ENCODE measurements around the gene RAB20.
"Not testable (repeated sequence)": the region's sequence is repeated elsewhere in the genome, so short reads cannot be mapped to it uniquely, and the experiment has no call there.

RAB20 gene

DNA sequence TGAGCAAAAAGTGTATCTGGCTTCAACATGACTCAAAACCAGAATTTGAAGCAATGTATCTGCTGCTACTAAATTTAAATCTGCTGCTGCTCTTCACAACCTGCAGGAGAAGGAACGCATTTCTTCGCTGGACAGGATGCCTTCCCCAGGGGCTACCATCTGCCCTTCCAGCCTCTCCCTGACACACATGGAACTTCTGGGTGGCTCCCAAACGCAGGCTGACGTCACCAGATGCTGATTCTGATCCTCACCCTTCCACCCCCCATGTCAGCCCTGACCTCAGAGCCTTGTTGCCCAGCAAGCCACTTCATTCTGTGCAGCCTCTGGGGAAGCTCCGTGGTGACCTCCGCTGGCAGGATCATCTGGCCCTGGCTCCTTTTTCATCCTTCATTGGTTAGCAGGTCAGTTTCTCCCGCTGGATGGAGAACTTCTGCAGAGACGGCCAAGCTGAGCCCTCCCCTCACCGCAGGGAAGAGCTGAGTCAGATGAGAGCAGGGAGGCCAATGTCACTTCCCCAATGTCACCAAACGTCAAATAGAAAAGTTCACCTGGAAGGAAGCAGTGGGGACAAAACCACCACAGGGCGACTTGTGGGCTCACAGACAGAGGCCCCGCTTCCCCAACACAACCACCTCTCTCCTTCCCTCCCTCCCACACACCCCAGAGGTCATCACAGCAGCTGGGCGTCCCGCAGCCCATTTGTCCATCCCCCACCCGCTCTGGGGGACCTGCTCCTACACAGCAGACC is 14.0 kb upstream of the RAB20 start:
- DNase-seq (ENCODE audit: low read depth in 2 of 2, low spot score in 1 of 2), result no peak

DNA sequence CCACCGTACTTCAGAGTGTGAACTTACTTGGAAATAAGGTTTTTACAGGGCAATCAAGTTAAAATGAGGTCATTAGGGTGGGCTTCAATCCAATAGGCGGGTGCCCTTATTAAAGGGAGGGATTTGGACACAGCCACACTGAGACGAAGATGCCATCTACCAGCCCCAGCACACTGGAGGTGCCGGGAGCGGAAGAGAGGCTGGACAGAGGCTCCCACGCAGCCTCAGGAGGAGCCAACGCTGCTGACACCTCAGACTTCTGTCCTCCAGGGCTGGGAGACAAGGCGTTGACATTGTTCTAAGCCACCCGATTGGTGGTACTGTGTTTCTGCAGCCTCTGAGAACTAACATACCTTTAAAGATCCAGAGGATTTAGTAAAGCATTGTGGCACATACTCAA is 12.6 kb upstream of the RAB20 start:
- no peak for DNase-seq (ENCODE audit: low read depth in 2 of 2, low spot score in 1 of 2)

DNA sequence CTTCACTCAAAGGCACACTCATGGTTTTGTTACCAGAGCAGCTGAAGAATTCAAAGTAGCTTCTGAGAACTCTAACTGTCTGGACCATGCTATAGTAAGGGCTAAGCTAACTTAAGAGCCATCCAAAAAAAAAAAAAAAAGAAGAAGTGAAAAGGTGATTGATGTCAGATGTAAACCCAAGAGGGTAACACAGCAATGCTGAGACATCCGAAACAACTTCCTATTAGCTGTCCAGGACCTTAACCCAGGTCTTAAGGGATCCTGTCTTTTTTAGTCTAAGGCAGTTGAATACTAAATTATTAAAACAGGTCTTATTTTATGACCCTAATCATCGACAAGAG is 11.2 kb upstream of the RAB20 start:
- DNase-seq (ENCODE audit: low read depth in 2 of 2, low spot score in 1 of 2), result no peak

DNA sequence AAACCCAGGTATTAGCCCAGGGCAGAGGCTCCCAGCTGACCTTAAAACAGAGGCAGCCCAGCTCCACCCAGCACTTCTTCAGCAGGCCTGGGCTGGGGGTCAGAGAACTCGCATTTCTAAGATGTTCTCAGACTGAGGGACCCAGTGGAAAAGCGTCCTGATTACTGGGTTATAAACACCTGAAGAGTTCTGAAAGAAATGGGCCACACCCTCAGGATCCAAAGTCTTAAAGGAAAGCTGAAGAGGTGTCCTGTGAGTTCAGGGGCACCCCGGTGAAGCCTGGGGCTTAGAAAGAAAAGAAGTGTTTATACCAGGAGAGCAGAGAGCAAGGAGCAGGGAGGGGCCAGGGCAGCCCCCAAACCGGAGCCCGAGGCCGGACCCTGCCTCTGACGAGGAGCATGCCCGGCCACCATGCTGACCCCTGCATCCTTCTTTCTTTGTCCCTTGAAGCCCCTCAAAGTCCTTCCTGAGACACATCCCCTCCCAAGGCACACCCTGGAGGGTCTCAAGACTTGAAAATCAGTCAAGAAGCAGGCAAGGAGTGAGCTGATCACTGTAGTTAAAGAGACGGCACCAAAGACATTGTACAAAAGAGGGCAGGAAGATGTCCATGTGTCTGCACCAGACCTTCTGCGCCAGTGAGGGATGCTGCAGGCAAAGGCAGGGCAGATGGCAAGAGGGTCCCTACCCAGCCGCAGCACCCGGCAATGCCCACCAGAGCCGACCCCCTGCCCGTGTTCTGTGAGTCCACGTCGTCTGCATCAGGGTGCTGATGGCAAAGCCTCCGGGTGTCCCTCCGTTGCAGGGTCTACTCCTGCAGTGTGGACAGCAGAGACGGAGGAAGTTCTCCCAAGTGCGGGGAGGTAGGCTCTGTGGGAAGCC is 10.6 kb upstream of the RAB20 start:
- DNase-seq (ENCODE audit: low read depth in 2 of 2, low spot score in 1 of 2), result no peak

DNA sequence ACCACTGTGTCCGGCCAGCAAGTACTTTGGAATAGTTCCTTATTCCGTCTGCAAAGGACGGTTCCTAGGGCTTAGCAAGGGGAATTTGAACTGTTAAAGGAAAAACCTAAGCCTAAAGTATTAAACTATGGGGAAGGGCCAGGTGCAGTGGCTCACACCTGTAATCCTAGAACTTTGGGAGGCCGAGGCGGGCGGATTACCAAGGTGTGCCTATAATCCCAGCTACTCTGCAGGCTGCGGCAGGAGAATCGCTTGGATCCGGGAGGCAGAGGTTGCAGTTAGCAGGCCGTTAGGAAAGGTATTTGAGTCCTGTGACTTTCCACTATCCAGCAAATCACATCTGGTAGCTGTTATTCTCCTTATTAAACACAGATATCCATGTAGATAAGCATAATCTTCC is 9.4 kb upstream of the RAB20 start:
- DNase-seq (ENCODE audit: low read depth in 2 of 2, low spot score in 1 of 2), result no peak

DNA sequence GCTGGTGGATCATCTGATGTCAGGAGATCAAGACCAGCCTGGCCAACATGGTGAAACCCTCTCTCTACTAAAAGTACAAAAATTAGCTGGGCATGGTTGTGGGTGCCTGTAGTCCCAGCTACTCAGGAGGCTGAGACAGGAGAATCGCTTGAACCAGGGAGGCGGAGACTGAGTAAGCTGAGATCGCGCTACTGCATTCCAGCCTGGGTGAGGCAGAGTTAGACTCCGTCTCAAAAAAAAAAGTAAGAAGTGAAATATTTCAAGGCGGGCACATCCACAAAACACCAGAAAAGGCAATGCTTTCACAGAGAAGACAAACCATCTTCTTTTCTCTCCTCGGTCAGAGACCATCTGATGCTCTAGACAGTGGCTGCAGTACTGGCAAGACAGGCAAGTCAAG is 8.4 kb upstream of the RAB20 start:
- DNase-seq (ENCODE audit: low read depth in 2 of 2, low spot score in 1 of 2), result not testable (repeated sequence)

DNA sequence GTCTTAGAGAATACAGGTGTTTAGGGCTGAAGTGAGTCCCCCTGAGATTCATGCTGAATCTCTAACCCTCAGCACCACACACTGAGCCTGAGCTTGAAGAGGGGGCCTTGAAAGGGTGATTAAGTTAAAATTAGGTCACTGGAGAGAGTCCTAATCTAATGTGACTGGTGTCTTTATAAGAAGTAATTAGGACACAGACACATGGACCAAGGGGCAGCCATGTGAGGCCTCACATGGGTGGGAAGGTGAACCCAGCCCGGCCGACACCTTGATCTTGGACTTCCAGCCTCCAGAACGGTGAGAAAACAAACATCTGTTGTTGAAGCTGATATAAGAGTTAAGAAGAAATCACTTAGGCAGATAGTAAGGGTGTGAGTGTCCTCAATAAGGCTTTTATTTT is 7.1 kb upstream of the RAB20 start:
- DNase-seq (ENCODE audit: low read depth in 2 of 2, low spot score in 1 of 2), result no peak

DNA sequence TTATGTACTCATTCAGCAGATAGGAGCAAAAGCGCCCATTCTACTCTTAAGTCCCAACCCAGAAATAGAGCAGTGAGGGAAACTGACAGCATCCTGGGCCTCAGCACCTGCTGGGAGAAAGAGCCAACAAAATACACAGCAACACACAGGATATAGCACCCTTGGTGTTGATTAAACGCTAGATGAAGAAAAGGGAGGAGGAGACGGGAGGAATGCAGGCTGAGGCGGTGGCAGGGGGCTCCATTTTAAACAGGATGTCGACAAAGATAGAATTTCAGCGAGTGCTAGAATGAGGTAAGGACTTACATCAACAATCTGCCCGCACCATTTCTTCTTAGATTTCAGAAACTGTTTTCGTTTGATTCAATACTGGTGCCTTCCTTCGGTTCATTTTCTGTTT is 4.6 kb upstream of the RAB20 start:
- no peak for DNase-seq (ENCODE audit: low read depth in 2 of 2, low spot score in 1 of 2)

DNA sequence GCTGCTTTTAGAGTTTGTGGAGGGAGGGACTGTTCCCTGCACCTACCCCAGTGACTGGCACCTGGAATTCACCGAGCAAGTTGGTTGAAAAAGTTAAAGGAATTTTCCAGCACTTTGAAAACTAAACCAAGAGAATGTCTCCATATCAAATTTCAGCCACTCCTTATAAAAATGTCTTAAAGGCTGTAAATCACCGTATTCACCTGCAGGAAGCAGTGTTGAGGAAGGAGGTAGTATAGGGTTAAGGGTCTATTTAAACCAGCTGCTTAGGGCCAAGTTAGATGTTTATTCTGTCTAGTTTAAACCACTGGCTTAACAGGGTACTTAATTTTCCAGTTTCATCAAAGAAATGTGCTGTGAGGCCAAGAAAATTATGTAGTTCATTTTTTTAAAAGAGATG is 3.8 kb upstream of the RAB20 start:
- no peak for DNase-seq (ENCODE audit: low read depth in 2 of 2, low spot score in 1 of 2)

DNA sequence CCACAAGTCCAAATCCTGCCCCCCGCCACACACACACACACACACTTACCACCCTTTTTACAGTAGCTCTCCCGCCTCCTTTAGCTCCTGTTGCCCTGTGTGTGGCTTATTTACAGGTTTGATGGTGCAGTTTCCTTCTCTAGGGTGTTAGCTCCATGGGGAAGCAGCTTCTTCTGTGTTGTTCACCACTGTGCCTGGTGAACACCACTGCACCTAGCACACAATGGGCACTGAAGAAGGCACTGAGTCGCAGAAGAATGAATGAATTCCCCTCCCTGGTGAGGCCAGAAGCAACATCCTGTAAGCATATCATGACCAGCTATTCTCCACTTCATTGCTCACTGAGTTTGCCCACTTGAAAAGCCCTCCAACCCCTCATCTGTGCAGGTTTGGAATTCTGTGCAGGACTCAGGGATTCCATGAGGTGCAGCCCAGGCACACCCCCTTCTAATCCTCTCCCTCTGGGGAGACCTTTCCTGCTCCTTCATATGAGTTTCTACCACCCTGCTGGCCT is 3.0 kb upstream of the RAB20 start:
- DNase-seq (ENCODE audit: low read depth in 2 of 2, low spot score in 1 of 2), result no peak

DNA sequence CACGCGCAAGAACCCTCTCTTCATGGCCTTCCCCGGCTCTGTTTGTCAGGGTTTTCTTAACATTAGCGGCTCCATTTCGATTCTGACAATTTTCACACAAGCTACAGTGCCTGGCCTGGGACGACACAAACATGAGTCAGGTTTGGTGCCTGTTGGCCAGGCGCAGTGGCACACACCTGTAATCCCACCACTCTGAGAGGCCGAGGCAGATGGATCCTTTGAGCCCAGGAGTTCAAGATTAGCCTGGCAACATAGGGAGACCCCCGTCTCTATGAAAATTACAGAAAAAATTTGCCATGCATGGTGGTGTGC is 1.9 kb upstream of the RAB20 start:
- no peak for DNase-seq (ENCODE audit: low read depth in 2 of 2, low spot score in 1 of 2)

DNA sequence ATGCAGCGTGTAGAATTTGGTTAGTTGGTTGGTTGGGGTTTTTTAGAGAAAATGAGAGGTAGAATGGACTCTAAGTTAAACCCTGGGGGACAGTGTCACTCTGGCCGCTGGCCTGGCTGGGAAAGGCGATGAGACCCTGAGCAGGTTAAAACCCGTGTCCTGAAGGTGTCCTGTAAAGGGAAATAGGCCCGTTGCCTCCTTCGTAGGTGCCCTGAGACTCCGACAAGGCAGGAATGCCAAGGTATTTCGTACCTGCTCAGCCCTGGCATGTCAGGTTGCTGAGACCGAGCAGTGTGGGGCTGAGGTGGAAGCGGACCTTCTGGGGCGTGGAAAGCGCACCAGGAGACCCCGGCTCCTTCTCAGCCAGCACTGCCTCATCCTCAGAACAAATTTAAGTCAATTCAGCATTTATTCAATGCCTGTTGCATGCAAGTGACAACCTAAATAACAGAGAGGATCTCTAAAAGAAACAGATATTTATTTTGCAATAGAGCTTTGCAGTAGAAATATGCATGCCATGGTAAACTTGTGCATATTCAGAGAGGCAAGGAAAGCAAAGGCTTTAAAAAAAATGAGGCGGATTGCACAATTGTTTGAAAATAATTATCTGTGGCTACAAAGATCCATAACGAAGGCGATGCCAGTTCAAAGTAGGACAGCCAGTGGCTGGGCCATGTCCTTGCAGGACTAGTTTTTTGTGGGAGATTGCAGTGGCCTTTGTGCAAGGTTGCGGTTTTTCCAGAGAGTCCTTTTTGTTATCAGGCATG is 1.4 kb upstream of the RAB20 start:
- no peak for DNase-seq (ENCODE audit: low read depth in 2 of 2, low spot score in 1 of 2)

DNA sequence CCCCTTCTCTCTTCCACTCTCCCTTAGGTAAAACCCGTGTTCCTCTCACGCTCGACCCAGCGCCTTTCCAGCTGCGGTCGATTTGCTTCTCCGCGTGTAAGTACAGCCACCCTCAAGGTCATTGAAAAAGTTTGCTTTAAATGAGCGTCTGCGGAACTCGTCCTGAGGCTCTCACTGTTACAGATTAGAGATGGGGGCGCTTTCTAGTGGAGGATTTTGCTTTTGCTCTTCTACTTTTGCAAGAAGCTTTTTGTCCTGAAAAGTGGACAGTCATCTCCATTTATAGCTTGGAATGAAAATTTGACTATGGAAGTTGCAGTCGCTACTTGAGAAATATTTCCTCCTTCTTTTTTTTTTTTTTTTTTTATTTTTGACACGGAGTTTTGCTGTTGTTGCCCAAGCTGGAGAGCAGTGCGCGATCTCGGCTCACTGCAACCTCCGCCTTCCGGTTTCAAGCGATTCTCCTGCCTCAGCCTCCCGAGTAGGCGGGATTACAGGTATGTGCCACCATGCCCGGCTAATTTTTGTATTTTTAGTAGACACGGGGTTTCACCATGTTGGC is 595 bp upstream of the RAB20 start:
- no peak for DNase-seq (ENCODE audit: low read depth in 2 of 2, low spot score in 1 of 2)

DNA sequence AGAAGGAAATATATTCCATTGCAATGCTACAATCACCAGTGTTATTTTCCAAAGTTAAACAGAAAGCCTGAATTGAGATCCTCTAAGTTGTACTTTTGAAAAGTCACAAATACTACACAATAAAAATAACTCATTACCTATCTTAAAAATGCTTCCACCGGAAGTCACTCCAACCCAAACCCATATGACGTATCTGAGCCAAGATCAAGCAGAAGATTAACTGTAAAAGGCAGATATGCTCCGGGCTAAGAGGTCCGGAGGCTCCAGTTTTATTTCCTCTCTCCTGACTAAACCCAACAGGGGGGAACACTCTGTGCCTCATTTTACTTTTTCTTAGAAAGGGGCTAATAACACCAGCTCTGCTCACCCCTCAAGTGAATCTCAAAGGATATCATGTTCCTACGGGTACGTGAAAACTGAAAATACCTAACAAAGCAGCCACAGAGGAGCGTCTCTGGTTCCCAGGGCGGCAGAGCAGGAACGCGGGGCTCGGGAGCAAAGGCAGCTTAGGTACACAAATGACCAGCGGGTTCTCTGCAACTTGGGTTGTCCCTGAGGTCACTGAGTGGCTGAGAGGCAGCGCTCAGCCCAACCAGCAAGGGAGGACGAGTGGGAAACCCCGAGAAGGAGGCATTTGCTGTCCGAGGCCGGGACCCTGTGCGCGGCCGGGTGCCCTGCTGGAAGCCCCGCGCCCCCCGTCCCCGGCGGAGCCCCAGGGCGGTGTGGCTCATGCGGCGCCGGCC is 750 bp downstream of the RAB20 start:
- DNase-seq (ENCODE audit: low read depth in 2 of 2, low spot score in 1 of 2), result no peak

DNA sequence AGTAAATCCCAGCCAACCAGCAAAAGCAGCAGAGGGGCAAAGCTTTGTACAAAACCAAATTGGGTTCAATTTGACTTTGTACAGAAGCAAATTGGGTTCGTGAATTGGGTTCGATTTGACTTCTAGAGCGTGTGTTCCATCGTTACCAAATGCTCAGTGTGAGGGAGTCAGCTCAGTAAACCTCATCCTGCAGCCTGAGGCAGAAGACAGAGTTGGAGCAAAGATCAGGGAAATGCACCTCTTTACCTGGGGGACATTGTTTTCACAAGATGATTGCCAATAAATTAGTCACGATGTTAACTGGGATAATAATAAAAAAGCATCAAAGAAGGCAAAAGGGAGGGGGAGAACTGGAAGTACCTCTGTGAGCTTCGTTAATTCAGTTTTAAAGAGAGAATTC is 1.5 kb downstream of the RAB20 start:
- no peak for DNase-seq (ENCODE audit: low read depth in 2 of 2, low spot score in 1 of 2)

DNA sequence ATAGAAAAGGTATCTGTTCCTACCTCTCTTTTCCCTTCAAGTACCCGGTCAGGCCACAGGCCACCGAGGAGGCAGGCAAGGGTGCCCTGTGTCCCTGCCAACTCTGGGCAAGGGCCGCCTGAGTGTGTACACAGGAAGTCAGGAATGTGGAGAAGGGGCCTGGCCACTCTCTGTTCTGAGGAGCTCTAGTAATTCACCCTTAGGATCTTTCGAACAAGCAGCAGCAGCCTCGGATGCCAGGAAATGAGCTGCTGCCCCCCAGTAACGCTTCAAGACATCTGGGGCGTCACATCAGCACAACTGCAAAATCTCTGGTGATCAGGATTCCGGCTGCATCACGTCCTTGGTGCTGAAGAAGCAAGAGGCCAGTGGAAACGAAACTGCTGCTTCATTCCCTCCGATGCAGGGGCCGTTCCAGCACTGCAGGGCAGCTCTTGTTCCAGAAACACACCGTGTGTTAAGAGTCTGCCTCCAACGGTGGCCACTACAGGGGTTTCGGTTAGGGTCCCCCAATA is 2.0 kb downstream of the RAB20 start:
- DNase-seq (ENCODE audit: low read depth in 2 of 2, low spot score in 1 of 2), result no peak

DNA sequence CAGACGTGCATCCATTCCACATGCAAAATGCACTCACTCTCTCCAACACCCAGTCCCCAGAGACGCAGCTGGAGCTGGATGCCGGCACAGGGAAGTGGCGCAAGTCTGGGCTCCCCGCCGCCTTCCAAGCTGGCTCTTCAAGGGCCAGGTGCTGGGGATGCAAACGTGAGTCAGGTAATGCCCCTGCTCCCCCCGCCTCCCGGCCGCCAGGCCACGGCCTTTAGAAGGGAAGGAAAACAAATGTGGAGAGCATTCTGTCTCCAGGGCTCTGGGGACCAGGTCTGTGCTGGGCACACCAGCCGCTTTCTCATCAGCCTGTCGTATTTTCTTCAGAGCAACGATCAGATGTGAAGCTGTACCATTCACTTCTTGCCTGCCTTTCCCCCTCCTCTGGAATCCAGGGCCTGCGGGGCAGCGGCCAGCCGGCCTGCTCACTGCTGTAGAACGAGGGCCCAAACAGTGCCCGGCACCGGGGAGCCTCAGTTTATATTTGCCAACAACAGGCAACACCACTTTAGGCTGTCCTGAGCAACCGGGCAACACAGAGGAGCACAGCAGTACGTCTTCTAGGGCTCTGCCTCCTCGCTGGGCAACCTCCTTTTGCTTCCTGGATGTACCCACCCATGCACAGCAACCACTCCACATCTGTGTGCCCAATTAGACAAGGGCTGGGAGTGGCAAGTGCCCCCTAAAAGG is 3.8 kb downstream of the RAB20 start:
- DNase-seq (ENCODE audit: low read depth in 2 of 2, low spot score in 1 of 2), result no peak

DNA sequence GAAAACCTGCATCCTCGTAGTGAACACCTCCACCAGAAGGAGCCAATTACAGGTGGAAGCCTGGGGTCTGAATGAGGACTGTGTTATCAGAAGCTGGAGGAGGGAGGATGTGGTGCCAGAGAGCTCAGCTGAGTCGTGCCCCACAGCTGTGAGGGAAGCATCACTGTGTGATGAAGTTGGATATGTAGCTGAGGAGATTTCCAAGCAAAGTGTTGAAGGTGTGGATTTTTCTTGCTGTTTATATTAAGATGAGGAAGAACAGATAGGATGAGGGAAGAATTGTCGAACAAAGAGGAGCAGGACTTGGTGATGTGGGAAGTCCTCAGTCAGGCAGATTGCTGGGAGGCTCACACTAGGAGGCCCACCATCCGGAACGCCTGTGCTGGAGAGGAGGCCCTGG is 4.4 kb downstream of the RAB20 start:
- DNase-seq (ENCODE audit: low read depth in 2 of 2, low spot score in 1 of 2), result no peak

DNA sequence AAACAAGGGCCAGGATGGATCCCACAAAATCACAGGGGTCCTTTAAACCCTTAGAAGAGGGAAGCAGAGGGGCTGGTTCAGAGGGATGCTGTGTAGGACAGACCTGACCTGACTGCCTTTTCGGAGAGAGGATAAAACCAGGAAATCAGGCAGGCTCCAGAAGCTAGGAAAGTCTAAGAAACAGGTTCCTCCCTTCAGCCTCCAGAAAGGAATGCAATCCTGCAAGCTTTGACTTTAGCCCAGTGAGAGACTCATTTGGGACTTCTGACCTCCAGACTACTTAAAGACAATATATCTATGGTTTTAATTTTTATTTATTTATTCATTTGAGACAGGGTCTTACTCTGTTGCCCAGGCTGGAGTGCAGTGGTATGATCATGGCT is 5.3 kb downstream of the RAB20 start:
- DNase-seq (ENCODE audit: low read depth in 2 of 2, low spot score in 1 of 2), result no peak

DNA sequence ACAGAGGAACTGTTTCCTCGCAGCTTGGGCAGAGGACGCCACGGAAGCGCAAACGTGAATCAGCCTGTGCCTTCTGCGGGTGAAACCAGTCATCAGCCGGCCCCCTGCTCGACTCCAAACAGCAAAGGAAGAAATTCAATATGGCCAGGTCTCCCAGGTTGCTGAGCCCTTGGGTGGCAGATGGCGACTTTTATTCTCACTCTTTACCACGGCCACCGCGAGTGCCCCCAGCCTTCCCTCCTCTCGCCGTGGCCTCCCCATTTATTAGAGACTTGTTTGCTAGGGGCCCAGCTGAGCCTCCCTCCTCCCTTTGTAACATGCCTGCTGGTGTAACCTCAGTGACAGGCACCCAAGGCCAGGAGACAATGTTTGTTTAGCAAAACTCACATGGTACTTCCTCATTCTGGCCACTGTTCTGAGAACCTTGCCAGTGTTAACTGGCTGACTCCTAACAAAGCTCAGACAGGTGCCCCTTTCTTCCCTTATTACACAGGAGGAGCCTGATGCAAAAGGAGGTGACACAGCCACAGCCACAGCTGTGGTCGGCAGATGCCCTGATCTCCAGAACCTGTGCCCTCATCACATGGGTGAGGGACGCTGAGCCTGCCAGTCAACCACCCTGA is 5.8 kb downstream of the RAB20 start:
- DNase-seq (ENCODE audit: low read depth in 2 of 2, low spot score in 1 of 2), result no peak
